K562 (cell line): ENCODE measurements around the gene FDPS. TPM values are rescaled to one million over a fixed set of nuclear protein-coding genes. Genes with fewer than 3 reads are reported as not detected.

ENCODE experiments used
- ATAC-seq: fragments of 200-7000 bp; cut with Tn5 transposase; 3 replicates; pipeline ENCODE4 v1.9.1; 2020; ENCODE audit warnings: moderate library complexity
- BruUV-seq: library from RNA; stranded (reverse); fragments of 400-500 nt; replicated peaks from 2 replicates; lab custom pipeline; 2021; lab: Mats Ljungman, UMichigan
- CTCF ChIA-PET: fragments of 300-600 bp; formaldehyde crosslinking; extraction: SDS; loops from one replicate; lab custom pipeline; 2021; ENCODE audit warnings: low intra/inter-chr PET ratio; lab: Yijun Ruan, JAX
- POLR2A ChIA-PET: fragments of 300-600, 350-650 bp; sonication (Branson Sonifier 250); formaldehyde crosslinking; extraction: SDS; loops from one replicate; lab custom pipeline; 2021; ENCODE audit warnings: antibody characterized with exemption, inconsistent platforms; lab: Yijun Ruan, JAX
- DNase-seq, 4 experiments: peaks; one replicate each; pipeline versions ENCODE4 v3.0.0 to v3.0.0-alpha.2; 2011 to 2018; ENCODE audit warnings: low spot score in 3 of 4, mixed read lengths in 3 of 4; ENCODE audit errors: extremely low read depth in 1 of 4
- FAIRE-seq: peaks from 2 replicates; lab custom pipeline; 2011; peaks lifted over from hg19 to GRCh38; lab: Jason Lieb, UNC
- H2AFZ ChIP-seq: 2 replicates; pipeline ENCODE4 v1.6.0; 2011; ENCODE audit warnings: low read depth, low read length, control low read depth, inconsistent platforms
- H3K27ac ChIP-seq: fragments of 200-600 bp; 3 replicates; pipeline ENCODE4 v1.8.0; 2011; ENCODE audit warnings: low read depth, mild to moderate bottlenecking, control low read depth, inconsistent platforms, low read length, moderate library complexity, mixed read lengths; ENCODE audit errors: extremely low read depth
- H3K27me3 ChIP-seq, 2 experiments: fragments of 300-600 bp in 1 of 2; 2 replicates in 1 of 2; 3 replicates in 1 of 2; pipeline versions ENCODE4 v1.6.0 to v1.8.0; 2011; ENCODE audit warnings: inconsistent platforms in 2 of 2, low read length in 2 of 2, mild to moderate bottlenecking in 1 of 2, mixed read lengths in 1 of 2, moderate library complexity in 1 of 2; ENCODE audit not compliant: control insufficient read depth in 2 of 2, insufficient read depth in 2 of 2
- H3K36me3 ChIP-seq: fragments of 300-600 bp; 3 replicates; pipeline ENCODE4 v1.8.0; 2011; ENCODE audit warnings: mild to moderate bottlenecking, low read length, inconsistent platforms; ENCODE audit not compliant: control insufficient read depth, insufficient read depth
- H3K4me1 ChIP-seq, 2 experiments: fragments of 200-600 bp in 1 of 2; replicated peaks in 1 of 2; 2 replicates in 1 of 2; 3 replicates in 1 of 2; pipeline versions ENCODE4 v1.5.1 to v1.8.0; 2011; ENCODE audit warnings: inconsistent platforms in 2 of 2, low read length in 2 of 2, mild to moderate bottlenecking in 1 of 2, mixed read lengths in 1 of 2, moderate library complexity in 1 of 2; ENCODE audit not compliant: control insufficient read depth in 2 of 2, insufficient read depth in 2 of 2
- H3K4me2 ChIP-seq: 2 replicates; pipeline ENCODE4 v1.6.1; 2011; ENCODE audit warnings: low read length, control low read depth, inconsistent platforms, mixed read lengths; ENCODE audit not compliant: insufficient read depth
- H3K4me3 ChIP-seq: fragments of 200-600 bp; sonication (generic), shearing (Covaris generic); 2 replicates; pipeline ENCODE4 v1.5.1; 2016; ENCODE audit warnings: control low read depth, inconsistent platforms
- H3K79me2 ChIP-seq: fragments of 200-600 bp; 3 replicates; pipeline ENCODE4 v1.8.0; 2011; ENCODE audit warnings: low read length, inconsistent platforms; ENCODE audit not compliant: control insufficient read depth, insufficient read depth
- H3K9ac ChIP-seq, 2 experiments: 2 replicates each; pipeline versions ENCODE4 v1.6.0 to v1.6.1; 2011; ENCODE audit warnings: low read depth in 2 of 2, low read length in 2 of 2, control low read depth in 1 of 2, inconsistent platforms in 1 of 2, mild to moderate bottlenecking in 1 of 2, mixed read lengths in 1 of 2; ENCODE audit not compliant: insufficient read depth in 1 of 2
- H3K9me1 ChIP-seq: one replicate; pipeline ENCODE4 v1.6.0; 2011; ENCODE audit warnings: inconsistent platforms, mild to moderate bottlenecking, low read length, moderate library complexity; ENCODE audit not compliant: control insufficient read depth, insufficient read depth
- H3K9me3 ChIP-seq: replicated peaks from 2 replicates; pipeline ENCODE4 v1.5.1; 2011; ENCODE audit warnings: low read depth, low read length, inconsistent platforms; ENCODE audit not compliant: control insufficient read depth, insufficient read depth
- H4K20me1 ChIP-seq: replicated peaks from 2 replicates; pipeline ENCODE4 v1.6.1; 2011; ENCODE audit warnings: low read length, inconsistent platforms, mixed read lengths; ENCODE audit not compliant: control insufficient read depth, insufficient read depth
- ATF7 ChIP-seq: fragments of 450-650 bp; IDR thresholded peaks from 2 replicates; pipeline ENCODE4 v1.7.1; 2014; ENCODE audit warnings: mild to moderate bottlenecking, moderate library complexity
- CEBPG ChIP-seq, 3 experiments: fragments of 200-800 bp in 1 of 3; sonication (Bioruptor generic) in 1 of 3; sonication (generic) in 1 of 3; formaldehyde crosslinking in 1 of 3; IDR thresholded peaks in 2 of 3; conservative IDR thresholded peaks in 1 of 3; 2 replicates each; pipeline versions ENCODE4 v1.6.1 to v1.8.0; 2016 to 2022; ENCODE audit warnings: missing compliant biosample characterization in 2 of 3, missing genetic modification characterization in 2 of 3, mild to moderate bottlenecking in 1 of 3, missing genetic modification reagents in 1 of 3
- DMBX1 ChIP-seq: fragments of 250-450 bp; sonication (Bioruptor Pico); IDR thresholded peaks from 2 replicates; pipeline ENCODE4 v1.8.0; 2022; ENCODE audit warnings: inconsistent platforms, mild to moderate bottlenecking, moderate library complexity, borderline replicate concordance
- FOXJ2 ChIP-seq: fragments of 200-800 bp; sonication (Bioruptor generic); IDR thresholded peaks from 2 replicates; pipeline ENCODE4 v1.6.1; 2016; ENCODE audit warnings: missing genetic modification characterization, missing compliant biosample characterization
- FOXJ3 ChIP-seq: sonication (generic); formaldehyde crosslinking; IDR thresholded peaks from 2 replicates; pipeline ENCODE4 v1.4.0; 2020; ENCODE audit warnings: mild to moderate bottlenecking, missing genetic modification reagents
- GABPB1 ChIP-seq: sonication (generic); formaldehyde crosslinking; IDR thresholded peaks from 2 replicates; pipeline ENCODE4 v1.8.0; 2022; ENCODE audit warnings: mild to moderate bottlenecking, missing genetic modification reagents
- GTF2E2 ChIP-seq: fragments of 200-800 bp; sonication (Bioruptor generic); IDR thresholded peaks from 2 replicates; pipeline ENCODE4 v1.6.1; 2016; ENCODE audit warnings: missing genetic modification characterization, missing compliant biosample characterization
- HDAC3 ChIP-seq: fragments of 450-650 bp; IDR thresholded peaks from 2 replicates; pipeline ENCODE4 v1.6.1; 2018; ENCODE audit warnings: borderline replicate concordance, mild to moderate bottlenecking, moderate library complexity; ENCODE audit not compliant: partially characterized antibody
- MTA1 ChIP-seq: fragments of 450-650 bp; IDR thresholded peaks from 2 replicates; pipeline ENCODE4 v1.6.1; 2017; ENCODE audit warnings: borderline replicate concordance
- NCOA6 ChIP-seq: fragments of 450-650 bp; IDR thresholded peaks from 2 replicates; pipeline ENCODE4 v1.6.1; 2017; ENCODE audit warnings: mild to moderate bottlenecking
- PTTG1 ChIP-seq: fragments of 450-650 bp; IDR thresholded peaks from 2 replicates; pipeline ENCODE4 v1.6.1; 2016; ENCODE audit warnings: low read depth, mild to moderate bottlenecking, missing genetic modification characterization, missing compliant biosample characterization
- SIX5 ChIP-seq, 2 experiments: IDR thresholded peaks; 2 replicates each; pipeline ENCODE4 v1.6.1; 2011; ENCODE audit warnings: low read length in 2 of 2, borderline replicate concordance in 1 of 2, low read depth in 1 of 2, mild to moderate bottlenecking in 1 of 2, moderate library complexity in 1 of 2; ENCODE audit not compliant: insufficient read depth in 1 of 2
- TEAD4 ChIP-seq, 2 experiments: sonication (generic) in 1 of 2; formaldehyde crosslinking in 1 of 2; IDR thresholded peaks; 2 replicates each; pipeline versions ENCODE4 v1.6.1 to v1.8.0; 2012 to 2022; ENCODE audit warnings: borderline replicate concordance in 1 of 2, inconsistent platforms in 1 of 2, low read length in 1 of 2, mild to moderate bottlenecking in 1 of 2, missing genetic modification reagents in 1 of 2
- ZNF699 ChIP-seq: fragments of 250-450 bp; sonication (Bioruptor Pico); IDR thresholded peaks from 2 replicates; pipeline ENCODE4 v1.8.0; 2021; ENCODE audit warnings: mild to moderate bottlenecking, moderate library complexity; ENCODE audit not compliant: insufficient replicate concordance
- ZNF780A ChIP-seq: fragments of 250-450 bp; sonication (Bioruptor Pico); IDR thresholded peaks from 2 replicates; pipeline ENCODE4 v1.5.0; 2021; ENCODE audit warnings: mild to moderate bottlenecking
- WGBS: fragments of 100-300 bp; shearing (Covaris generic); methylation state at CpG from one replicate; pipeline ENCODE4 v1.1.6; 2016; ENCODE audit warnings: low coverage, mixed read lengths; ENCODE audit not compliant: insufficient coverage; ENCODE audit errors: missing lambda C conversion rate; 5-methylcytosine and 5-hydroxymethylcytosine counted together
- in situ Hi-C: fragments of 300-500 bp; cut with MboI; formaldehyde crosslinking; loops from 4 replicates; pipeline ENCODE4 v1.15.0; 2018; ENCODE audit warnings: inconsistent platforms, mixed read lengths
- intact Hi-C: fragments of 100-400 bp; cut with micrococcal nuclease; formaldehyde crosslinking; loops from 2 replicates; pipeline ENCODE4 v1.14.2; 2022
- polyA plus RNA-seq, 8 experiments: library from polyadenylated mRNA; depleted of rRNA in 4 of 8; stranded (reverse) in 5 of 8; unstranded in 3 of 8; fragments of >200 nt; fragmentation: Nextera tagmentation in 2 of 8; fragmentation: Illumina TruSeq in 1 of 8; extraction: Ambion mirVana in 2 of 8; extraction: Trizol in 1 of 8; gene quantifications; 2 replicates each; pipeline versions ENCODE4 v1.2.1 to v1.2.3, GENCODE V29; 2011 to 2014; ENCODE audit warnings: inconsistent platforms in 1 of 8, missing spikeins in 1 of 8
- total RNA-seq, 7 experiments: library from RNA; depleted of rRNA in 6 of 7; stranded (reverse); fragments of >200 nt in 6 of 7; fragmentation: Illumina TruSeq in 2 of 7; extraction: Trizol in 2 of 7; gene quantifications; 2 replicates each; pipeline versions ENCODE4 v1.2.1 to v1.2.3, GENCODE V29; 2011 to 2021; ENCODE audit warnings: low replicate concordance in 1 of 7
- TF ChIP-seq, protein P1 (sequence below): fragments of 250-450 bp; sonication (Bioruptor Pico); IDR thresholded peaks from 2 replicates; pipeline ENCODE4 v1.4.0; 2020; ENCODE audit warnings: borderline replicate concordance
- TF ChIP-seq, protein P2 (sequence below), 3 experiments: fragments of 200-800 bp in 1 of 3; sonication (Bioruptor generic) in 1 of 3; sonication (generic) in 1 of 3; formaldehyde crosslinking in 1 of 3; IDR thresholded peaks; 2 replicates each; pipeline versions ENCODE4 v1.6.1 to v1.8.0; 2016 to 2022; ENCODE audit warnings: mild to moderate bottlenecking in 2 of 3, missing compliant biosample characterization in 2 of 3, missing genetic modification characterization in 2 of 3, missing genetic modification reagents in 1 of 3

The FDPS gene
- total and polyA plus RNA-seq, 9 of the 15 experiments (the other 6 are each of a cell fraction or from before 2014, with no cell fraction given) = 247 to 884 (median 360) TPM

DNA sequence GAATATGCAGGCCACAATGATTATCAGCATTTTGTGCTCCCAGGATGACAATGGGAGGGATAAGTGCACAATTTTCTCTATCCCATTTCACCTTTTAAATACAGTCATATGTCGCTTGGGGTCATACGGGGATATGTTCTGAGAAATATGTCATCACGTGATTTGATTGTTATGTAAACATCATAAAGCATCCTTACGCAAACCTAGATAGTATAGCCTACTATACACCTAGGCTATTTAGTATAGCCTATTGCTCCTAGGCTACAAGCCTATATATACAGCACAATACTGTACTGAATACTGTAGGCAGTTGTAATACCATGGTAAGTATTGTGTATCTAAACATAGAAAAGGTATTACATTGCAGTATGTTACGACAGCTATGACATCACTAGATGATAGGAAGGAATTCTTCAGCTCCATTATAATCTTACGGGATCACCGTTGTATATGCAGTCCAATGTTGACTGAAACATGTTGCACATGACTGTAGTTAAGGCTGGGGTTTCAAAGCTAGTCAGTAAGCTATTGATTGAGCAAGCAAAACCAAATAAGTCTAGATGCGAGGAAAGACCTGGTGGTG is 30.9 kb downstream of the FDPS start (continued):
- TF ChIP-seq FOXJ3 (no peak), TEAD4 (IDR thresholded peaks at IDR 0.05; ENCODE audit: low read length) (no peak), TEAD4 (CRISPR knock-in tag; IDR thresholded peaks at IDR 0.05; ENCODE audit: borderline replicate concordance) (no peak), CEBPG (CRISPR knock-in tag; IDR thresholded peaks at IDR 0.05) (no peak), CEBPG (tag; conservative IDR thresholded peaks at IDR 0.05 in 1 of 2, IDR thresholded peaks at IDR 0.05 in 1 of 2) (peak in 1 of 2 experiments; percentile 65; a peak in 2 of 4 replicates), ATF7 (peak; percentile 22; the same call in 1 of the 2 replicates), PTTG1 (no peak)

DNA sequence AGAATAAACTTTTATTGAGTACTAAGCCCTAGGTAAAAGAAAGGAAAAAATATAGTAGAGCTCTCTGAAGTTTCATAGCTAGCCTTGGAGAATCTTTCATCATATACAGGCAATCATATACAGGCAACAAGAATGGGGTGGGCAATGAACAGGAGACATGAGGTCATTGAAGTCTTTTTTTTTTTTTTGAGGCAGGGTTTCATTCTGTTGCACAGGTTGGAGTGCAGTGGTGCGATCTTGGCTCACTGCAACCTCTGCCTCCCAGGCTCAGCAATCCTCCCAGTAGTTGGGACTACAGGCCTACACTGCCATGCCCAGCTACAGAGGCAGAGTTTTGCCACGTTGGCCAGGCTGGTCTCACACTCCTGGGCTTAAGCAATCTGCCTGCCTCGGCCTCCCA is 34.2 kb downstream of the FDPS start:
- Histone ChIP-seq H2AFZ (no peak overlapping the region), H3K4me3 (no peak overlapping the region), H3K9me3 (no peaks in the 10 kb centered on the region), H3K27ac (no peak overlapping the region), H3K4me1 (peaks cover 0 to 4% of the 10 kb centered on the region in 2 experiments; a peak in 1 of 5 replicates), H3K79me2 (no peaks in the 10 kb centered on the region), H3K9me1 (no peaks in the 10 kb centered on the region), H3K27me3 (no peaks in the 10 kb centered on the region), H3K9ac (no peak overlapping the region), H3K4me2 (no peak overlapping the region), H3K36me3 (peaks cover 86% of the 10 kb centered on the region), H4K20me1 (no peaks in the 10 kb centered on the region)
- FAIRE-seq (no peak), DNase-seq (no peak), ATAC-seq (no peak)
- intact Hi-C loops = no loop called here
- ChIA-PET CTCF (no interaction called here), POLR2A (interaction anchor here (0.7 to 1.2 kb wide), 4 partner anchors 15 to 21 kb away, joined by 3 to 4 read pairs (median 4); no protein-coding TSS in a partner anchor)
- in situ Hi-C loops = no loop called here
- WGBS = 100% methylated on average over 2 of the region's 3 CpGs
- BruUV-seq = no TSS peak
- TF ChIP-seq GABPB1 (no peak), FOXJ2 (no peak), NCOA6 (no peak), SIX5 (IDR thresholded peaks at IDR 0.05; ENCODE audit: borderline replicate concordance in 1 of 2, insufficient read depth in 1 of 2, low read depth in 1 of 2, low read length in 2 of 2) (no peak), DMBX1 (CRISPR knock-in tag) (no peak), MTA1 (no peak), GTF2E2 (tag) (no peak), ZNF699 (CRISPR knock-in tag) (no peak), HDAC3 (no peak), ZNF780A (CRISPR knock-in tag) (no peak)
- TF ChIP-seq, protein P1, sequence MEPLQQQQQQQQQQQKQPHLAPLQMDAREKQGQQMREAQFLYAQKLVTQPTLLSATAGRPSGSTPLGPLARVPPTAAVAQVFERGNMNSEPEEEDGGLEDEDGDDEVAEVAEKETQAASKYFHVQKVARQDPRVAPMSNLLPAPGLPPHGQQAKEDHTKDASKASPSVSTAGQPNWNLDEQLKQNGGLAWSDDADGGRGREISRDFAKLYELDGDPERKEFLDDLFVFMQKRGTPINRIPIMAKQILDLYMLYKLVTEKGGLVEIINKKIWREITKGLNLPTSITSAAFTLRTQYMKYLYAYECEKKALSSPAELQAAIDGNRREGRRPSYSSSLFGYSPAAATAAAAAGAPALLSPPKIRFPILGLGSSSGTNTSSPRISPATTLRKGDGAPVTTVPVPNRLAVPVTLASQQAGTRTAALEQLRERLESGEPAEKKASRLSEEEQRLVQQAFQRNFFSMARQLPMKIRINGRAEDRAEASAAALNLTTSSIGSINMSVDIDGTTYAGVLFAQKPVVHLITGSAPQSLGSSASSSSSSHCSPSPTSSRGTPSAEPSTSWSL = no peak
- TF ChIP-seq, protein P2, sequence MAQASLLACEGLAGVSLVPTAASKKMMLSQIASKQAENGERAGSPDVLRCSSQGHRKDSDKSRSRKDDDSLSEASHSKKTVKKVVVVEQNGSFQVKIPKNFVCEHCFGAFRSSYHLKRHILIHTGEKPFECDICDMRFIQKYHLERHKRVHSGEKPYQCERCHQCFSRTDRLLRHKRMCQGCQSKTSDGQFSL (CRISPR knock-in tag; IDR thresholded peaks at IDR 0.05) = no peak
- TF ChIP-seq, protein P2 (tag; IDR thresholded peaks at IDR 0.05) = no peak
